ENCODE data around the gene NHSL2.

- no peak for TF ChIP-seq CTCF (conservative IDR thresholded peaks at IDR 0.05; ENCODE audit: low read depth in 2 of 2)
- TF ChIP-seq POLR2AphosphoS5 (IDR thresholded peaks at IDR 0.05; ENCODE audit: low read depth): no peak
- TF ChIP-seq EZH2 (IDR thresholded peaks at IDR 0.05; ENCODE audit: low read depth, unreplicated experiment): no peak
- TF ChIP-seq REST (IDR thresholded peaks at IDR 0.05; ENCODE audit: unreplicated experiment): no peak
- no peak for TF ChIP-seq EZH2phosphoT487 (IDR thresholded peaks at IDR 0.05; ENCODE audit: unreplicated experiment)
- TF ChIP-seq CREB1 (CRISPR knock-in tag; IDR thresholded peaks at IDR 0.05; ENCODE audit: low read depth): no peak
- no peak for TF ChIP-seq ETS1 (IDR thresholded peaks at IDR 0.05)
- TF ChIP-seq ZNF331 (CRISPR knock-in tag; IDR thresholded peaks at IDR 0.05; ENCODE audit: low read depth): no peak
- no peak for TF ChIP-seq JUNB (IDR thresholded peaks at IDR 0.05; ENCODE audit: unreplicated experiment)
- TF ChIP-seq STAT1 (IDR thresholded peaks at IDR 0.05; ENCODE audit: unreplicated experiment): no peak
- no peak for TF ChIP-seq ZNF114 (CRISPR knock-in tag; IDR thresholded peaks at IDR 0.05)
- no peak for TF ChIP-seq NANOG (IDR thresholded peaks at IDR 0.05; ENCODE audit: borderline replicate concordance)
Measured at GRCh38 chrX:71923516-71923915, 12.9 kb downstream of the NHSL2 start.

Data from GM23338 (cell line).